Nephron (organoid): ENCODE data around the gene SLC38A8.

Source experiments
- H3K27ac Mint-ChIP-seq, 3 experiments: 2 replicates each; pipeline ENCODE4 v1.8.0; 2020; ENCODE audit warnings: mixed read lengths in 3 of 3, mild to moderate bottlenecking in 2 of 3, moderate library complexity in 1 of 3
- H3K27me3 Mint-ChIP-seq: 2 replicates; pipeline ENCODE4 v1.8.0; 2021; ENCODE audit warnings: low read depth, mild to moderate bottlenecking, moderate library complexity, mixed read lengths
- H3K36me3 Mint-ChIP-seq: 2 replicates; pipeline ENCODE4 v1.8.0; 2020; ENCODE audit warnings: low read depth, mixed read lengths
- H3K4me1 Mint-ChIP-seq: 2 replicates; pipeline ENCODE4 v1.8.0; 2020; ENCODE audit warnings: mixed read lengths
- H3K4me3 Mint-ChIP-seq, 3 experiments: 2 replicates each; pipeline ENCODE4 v1.8.0; 2020; ENCODE audit warnings: mild to moderate bottlenecking in 3 of 3, mixed read lengths in 3 of 3, moderate library complexity in 2 of 3
- H3K9me3 Mint-ChIP-seq: 2 replicates; pipeline ENCODE4 v1.8.0; 2020; ENCODE audit warnings: mixed read lengths
- TF ChIP-seq, protein P1 (sequence below), 3 experiments: fragments of 200-600 bp; sonication (generic); IDR thresholded peaks; one replicate each; pipeline ENCODE4 v1.5.0; 2021; ENCODE audit warnings: antibody characterized with exemption in 3 of 3; ENCODE audit not compliant: unreplicated experiment in 3 of 3

The SLC38A8 gene

DNA sequence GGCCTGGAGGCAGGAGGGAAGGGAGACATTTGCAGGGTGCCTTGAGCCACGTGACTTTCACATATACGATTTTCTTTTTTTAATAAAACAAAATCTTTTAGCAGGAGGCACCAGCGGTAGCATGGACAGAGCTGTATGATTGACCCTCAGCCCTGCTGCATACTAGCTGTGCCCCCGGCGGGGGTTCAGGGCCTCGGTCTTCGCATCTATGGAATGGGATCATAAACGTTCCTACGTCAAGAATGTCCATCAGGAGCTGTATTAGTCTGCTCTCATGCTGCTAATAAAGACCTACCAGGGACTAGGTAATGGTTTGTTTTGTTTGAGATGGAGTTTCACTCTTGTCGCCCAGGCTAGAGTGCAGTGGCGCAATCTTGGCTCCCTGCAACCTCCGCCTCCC is 27.2 kb downstream of the SLC38A8 start:
- no peak overlapping the region for H3K27ac Mint-ChIP-seq
- H3K36me3 Mint-ChIP-seq, result no peaks in the 10 kb centered on the region
- peaks cover 22% of the 10 kb centered on the region for H3K9me3 Mint-ChIP-seq
- no peaks in the 10 kb centered on the region for H3K4me1 Mint-ChIP-seq
- no peak overlapping the region for H3K4me3 Mint-ChIP-seq
- TF ChIP-seq, protein P1, sequence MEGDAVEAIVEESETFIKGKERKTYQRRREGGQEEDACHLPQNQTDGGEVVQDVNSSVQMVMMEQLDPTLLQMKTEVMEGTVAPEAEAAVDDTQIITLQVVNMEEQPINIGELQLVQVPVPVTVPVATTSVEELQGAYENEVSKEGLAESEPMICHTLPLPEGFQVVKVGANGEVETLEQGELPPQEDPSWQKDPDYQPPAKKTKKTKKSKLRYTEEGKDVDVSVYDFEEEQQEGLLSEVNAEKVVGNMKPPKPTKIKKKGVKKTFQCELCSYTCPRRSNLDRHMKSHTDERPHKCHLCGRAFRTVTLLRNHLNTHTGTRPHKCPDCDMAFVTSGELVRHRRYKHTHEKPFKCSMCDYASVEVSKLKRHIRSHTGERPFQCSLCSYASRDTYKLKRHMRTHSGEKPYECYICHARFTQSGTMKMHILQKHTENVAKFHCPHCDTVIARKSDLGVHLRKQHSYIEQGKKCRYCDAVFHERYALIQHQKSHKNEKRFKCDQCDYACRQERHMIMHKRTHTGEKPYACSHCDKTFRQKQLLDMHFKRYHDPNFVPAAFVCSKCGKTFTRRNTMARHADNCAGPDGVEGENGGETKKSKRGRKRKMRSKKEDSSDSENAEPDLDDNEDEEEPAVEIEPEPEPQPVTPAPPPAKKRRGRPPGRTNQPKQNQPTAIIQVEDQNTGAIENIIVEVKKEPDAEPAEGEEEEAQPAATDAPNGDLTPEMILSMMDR (IDR thresholded peaks at IDR 0.05; ENCODE audit: unreplicated experiment in 3 of 3), result no peak
- H3K27me3 Mint-ChIP-seq, result peaks cover 33% of the 10 kb centered on the region

DNA sequence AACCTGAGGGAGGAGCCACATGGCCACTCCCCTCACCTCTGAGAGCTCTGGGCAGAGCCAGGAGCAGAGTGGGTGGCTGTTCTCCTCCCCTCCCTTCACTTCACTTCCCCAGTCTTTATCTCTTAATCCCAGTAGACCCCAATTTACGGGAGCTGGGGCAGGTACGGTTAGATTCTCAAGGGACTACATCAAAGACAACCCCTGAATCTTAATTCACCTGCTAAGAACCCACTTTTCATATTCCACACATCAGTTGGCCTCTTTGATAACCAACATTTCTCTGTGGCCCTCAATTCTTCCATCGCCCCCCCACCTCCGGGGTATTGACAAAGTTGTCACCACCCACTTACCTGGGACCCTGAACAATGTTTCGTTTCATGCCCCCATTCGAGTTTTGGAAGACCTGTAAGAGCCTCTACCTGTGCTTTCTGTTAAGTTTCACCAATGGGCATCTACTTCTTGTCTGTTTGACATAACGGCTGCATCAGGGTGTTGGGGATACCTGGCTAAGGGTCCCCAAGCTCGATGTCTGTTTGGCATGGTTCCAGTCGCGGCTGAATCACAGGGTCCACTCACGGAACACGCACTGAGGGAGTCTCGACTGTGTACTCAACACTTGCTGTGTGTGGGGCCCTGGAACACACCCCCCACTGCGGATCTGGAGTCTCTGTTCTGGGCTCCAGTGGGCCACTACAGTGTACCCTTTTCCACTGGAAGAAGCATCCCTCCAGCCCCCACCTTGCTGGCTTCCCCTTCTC is 27.8 kb downstream of the SLC38A8 start:
- H3K4me1 Mint-ChIP-seq, result no peaks in the 10 kb centered on the region
- peaks cover 30% of the 10 kb centered on the region for H3K27me3 Mint-ChIP-seq
- H3K9me3 Mint-ChIP-seq, result peaks cover 17% of the 10 kb centered on the region
- TF ChIP-seq, protein P1 (IDR thresholded peaks at IDR 0.05; ENCODE audit: unreplicated experiment in 3 of 3), result no peak
- no peak overlapping the region for H3K4me3 Mint-ChIP-seq
- no peaks in the 10 kb centered on the region for H3K36me3 Mint-ChIP-seq
- H3K27ac Mint-ChIP-seq, result no peak overlapping the region

DNA sequence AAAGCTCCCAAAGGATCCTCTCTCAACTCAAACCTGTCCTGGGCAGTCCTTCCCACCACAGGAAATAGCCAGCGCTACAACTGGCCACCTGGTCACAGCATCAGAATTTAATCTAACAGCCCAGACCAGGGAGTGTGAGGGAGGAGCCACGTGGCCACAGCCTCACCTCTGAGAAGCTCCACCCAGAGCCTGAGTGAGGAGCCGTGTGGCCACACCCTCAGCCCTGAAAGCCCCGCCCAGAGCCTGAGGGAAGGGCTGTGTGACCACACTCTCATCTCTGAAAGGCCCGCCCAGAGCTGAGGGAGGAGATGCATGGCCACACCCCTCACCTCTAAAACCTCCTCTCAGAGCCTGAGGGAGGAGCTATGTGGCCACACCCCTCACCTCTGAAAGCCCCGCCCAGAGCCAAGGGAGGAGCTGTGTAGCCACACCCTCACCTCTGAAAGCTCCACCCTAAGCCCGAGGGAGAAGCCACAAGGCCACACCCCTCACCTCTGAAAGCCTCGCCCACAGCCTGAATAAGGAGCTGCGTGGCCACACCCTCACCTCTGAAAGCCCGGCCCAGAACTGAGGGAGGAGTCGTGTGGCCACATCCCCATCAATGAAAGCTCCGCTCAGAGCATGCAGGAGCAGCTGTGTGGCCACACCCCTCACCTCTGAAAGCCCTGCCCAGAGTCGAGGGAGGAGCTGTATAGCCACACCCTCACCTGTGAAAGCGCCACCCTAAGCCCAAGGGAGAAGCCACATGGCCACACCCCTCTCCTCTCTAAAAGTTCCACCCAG is 28.6 kb downstream of the SLC38A8 start:
- H3K9me3 Mint-ChIP-seq, result peaks cover 12% of the 10 kb centered on the region
- H3K4me3 Mint-ChIP-seq, result no peak overlapping the region
- H3K27ac Mint-ChIP-seq, result no peak overlapping the region
- no peaks in the 10 kb centered on the region for H3K36me3 Mint-ChIP-seq
- no peaks in the 10 kb centered on the region for H3K4me1 Mint-ChIP-seq
- TF ChIP-seq, protein P1 (IDR thresholded peaks at IDR 0.05; ENCODE audit: unreplicated experiment in 3 of 3), result no peak
- peaks cover 25% of the 10 kb centered on the region for H3K27me3 Mint-ChIP-seq

DNA sequence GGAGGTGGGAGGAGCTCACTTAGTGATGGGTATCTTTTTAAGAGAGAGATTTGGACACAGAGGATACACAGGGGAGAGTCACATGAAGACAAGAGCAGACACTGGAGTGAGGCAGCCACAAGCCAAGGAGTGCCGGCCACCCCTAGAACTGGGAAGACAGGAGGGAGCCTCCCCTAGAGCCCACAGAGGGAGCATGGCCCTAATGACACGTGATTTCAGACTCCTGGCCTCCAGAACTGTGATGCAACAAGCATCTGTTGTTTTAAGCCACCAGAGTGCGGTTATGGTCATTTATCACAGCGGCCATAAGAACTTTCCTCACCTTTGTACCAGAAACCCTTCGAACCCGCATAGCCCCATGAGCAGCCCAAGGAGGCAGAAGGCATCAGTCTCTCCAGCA is 33.3 kb downstream of the SLC38A8 start:
- Mint-ChIP-seq H3K27ac (no peak overlapping the region), H3K27me3 (peaks cover 17% of the 10 kb centered on the region), H3K36me3 (no peaks in the 10 kb centered on the region), H3K4me1 (no peaks in the 10 kb centered on the region), H3K4me3 (no peak overlapping the region), H3K9me3 (no peaks in the 10 kb centered on the region)
- TF ChIP-seq, protein P1 (IDR thresholded peaks at IDR 0.05; ENCODE audit: unreplicated experiment in 3 of 3), result no peak

GRCh38 chr16:84007965-84008364 is 34.6 kb downstream of the SLC38A8 start:
- TF ChIP-seq, protein P1 (IDR thresholded peaks at IDR 0.05; ENCODE audit: unreplicated experiment in 3 of 3), result no peak
- peaks cover 21% of the 10 kb centered on the region for H3K27me3 Mint-ChIP-seq
- H3K36me3 Mint-ChIP-seq, result no peaks in the 10 kb centered on the region
- H3K9me3 Mint-ChIP-seq, result no peaks in the 10 kb centered on the region
- no peak overlapping the region for H3K27ac Mint-ChIP-seq
- no peak overlapping the region for H3K4me3 Mint-ChIP-seq
- H3K4me1 Mint-ChIP-seq, result no peaks in the 10 kb centered on the region
